ENCODE results near the gene CLDN8.

The CLDN8 gene

DNA sequence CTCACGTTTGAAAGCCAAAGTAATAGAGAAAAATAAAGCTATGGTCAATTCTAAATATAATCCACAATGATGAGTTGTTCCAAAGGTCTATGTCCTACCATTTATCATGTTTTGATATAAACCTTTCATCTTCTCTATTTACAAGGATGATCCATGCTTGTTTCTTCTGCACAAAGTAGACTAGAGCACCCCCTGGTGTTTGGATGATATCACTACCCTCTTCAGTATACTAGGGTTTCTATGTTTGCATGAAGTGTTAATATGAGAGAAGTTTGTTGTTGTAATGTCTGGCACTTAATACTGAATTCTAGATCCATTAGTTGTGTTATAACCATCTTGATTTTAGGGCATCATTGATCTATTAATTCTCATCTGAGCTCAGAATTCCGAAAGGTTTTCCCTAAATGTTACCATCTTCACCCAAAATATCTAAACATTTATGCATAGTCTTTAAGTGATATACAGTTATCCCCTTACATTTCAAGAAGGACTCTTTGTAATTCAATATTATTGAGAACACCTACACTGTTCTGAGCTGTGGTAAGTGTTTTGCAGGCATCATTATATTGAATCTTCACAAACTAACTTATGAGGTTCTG, 21.1 kb downstream of the CLDN8 start:
- no peak for DNase-seq

DNA sequence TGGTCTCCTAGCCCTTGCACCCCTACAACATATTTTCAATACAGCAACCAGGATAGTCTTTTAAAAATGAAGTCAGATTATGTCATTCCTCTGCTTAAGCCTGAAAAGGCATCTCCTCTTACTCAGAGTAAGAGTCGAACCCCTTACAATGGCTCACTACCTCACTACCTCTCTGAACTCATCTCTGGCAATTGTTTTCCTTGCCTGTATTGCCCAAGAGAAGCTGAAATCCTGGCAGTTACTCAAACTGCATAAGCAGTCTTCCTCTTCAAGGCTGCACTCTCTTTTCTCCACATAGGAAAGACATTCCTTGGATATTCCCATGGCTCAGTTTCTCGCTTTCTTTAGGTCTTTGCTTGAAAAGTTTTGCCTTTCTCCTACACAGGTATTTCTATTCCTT, 22.7 kb downstream of the CLDN8 start:
- DNase-seq: no peak

DNA sequence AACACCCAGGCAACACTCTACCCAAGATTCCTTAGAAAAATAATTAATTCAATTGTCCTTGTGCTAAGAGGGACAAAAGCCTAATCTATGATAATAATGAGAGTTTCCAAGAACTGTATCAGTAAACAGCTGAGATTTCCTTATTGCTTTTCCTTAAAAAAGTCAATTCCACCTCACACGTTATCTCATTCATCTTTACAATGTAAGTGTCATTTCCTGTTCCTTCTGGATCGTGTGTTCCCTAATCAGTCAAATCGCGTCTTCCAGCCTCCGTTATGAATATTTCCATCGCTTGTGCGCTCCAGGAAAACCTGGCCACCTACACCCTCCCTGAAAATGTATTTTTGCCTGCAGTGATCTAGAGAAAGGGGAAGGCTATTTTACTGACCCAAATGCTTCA, 25.3 kb downstream of the CLDN8 start:
- DNase-seq: no peak

DNA sequence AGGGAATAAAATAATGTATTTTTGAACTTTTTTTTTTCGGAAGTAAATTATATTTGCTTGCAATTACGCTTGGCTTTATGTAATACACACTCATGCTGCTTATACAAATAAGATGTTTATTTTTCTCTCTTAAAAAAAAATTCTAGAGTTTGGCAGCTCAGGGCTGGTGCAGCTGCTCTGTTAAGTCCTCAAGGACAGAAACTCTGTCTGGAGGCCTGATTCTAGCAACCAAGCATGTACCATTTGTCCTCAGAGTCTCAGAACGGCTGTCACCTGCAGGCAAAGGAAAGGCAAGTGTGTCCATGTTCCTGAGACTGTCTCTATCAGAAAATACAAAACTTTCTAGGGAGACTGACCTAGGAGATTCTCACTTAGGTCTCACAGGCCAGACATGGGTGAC, 26.1 kb downstream of the CLDN8 start:
- no peak for DNase-seq

DNA sequence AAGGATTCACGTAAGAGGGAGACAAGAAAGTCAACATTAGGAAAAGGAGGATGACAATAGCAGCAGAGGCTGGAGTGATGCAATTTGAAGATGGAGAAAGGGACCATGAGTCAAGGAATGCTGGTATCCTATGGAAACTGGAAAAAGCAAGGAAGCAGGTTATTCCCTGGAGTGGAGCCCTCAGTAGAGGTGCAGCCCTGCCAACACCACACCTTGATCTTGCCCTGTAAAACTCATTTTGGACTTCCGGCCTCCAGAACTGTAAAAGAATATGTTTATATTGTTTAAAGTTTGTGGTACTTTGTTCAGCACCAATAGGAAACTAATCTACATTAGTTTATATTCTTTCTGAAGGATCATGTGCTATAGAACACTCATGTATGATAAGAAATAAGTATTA, 29.7 kb downstream of the CLDN8 start:
- no peak for DNase-seq

DNA sequence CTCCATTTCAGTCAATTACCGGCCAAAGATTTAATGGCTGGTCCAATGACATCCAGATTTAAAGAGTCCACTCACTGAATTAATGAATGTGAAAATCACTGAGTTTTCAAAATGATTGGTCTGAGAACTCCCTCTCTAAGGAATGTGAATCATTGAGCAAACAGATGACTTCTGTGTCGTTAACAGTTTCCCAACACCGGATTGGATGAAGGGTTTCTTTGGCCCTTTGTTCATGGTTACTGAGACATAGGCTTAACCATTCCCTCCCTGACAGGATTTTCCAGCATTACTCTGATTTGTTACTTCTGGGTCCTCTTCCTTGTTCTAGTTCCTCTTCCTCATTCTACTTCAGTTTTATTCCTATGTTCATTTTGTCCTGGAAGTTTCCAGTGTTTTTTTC, 47.8 kb downstream of the CLDN8 start:
- no peak for DNase-seq

DNA sequence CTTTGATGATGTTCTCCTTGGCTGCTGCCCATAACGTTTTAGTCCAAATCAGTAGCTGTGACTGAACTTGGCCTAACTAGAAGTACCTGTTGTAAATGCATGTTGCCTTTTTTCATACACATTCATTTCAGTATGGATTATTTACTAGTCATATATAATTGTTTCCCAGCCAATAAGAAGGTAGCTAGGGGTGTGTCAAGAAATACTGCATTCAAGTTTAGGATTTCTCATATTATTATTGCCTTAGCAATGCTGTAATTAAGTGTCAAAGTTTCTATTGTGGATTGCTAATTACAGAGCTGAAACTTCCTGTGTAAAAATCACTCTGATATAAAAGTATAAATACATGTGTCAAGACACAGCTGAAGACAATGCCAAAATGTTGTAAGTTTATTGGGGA, 49.2 kb downstream of the CLDN8 start, which contains the start of gene CLDN17:
Gene CLDN17 (minus strand): TSS at position 101 of the 400 bp plus-strand sequence. CDS start 188 bp downstream, outside the sequence.
- no peak for DNase-seq

DNA sequence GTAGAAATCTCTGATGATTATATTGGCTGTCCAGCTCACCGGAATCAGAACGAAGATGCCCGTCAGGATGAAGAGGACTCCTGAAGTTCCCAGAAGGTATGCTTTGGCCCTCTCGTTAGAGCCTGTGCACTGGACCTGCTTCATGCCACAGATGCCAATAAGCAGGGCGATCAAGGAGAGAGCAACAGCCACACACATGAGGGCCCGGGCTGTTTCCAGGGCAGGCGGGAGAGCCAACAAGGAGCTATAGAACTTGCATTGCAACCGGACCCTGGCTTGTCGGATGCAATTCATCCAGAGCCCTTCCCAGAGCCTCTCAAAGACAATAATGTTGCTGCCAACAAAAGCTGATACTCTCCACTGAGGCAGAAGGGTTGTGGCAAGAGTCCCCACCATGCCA, 49.7 kb downstream of the CLDN8 start:
- DNase-seq: no peak

DNA sequence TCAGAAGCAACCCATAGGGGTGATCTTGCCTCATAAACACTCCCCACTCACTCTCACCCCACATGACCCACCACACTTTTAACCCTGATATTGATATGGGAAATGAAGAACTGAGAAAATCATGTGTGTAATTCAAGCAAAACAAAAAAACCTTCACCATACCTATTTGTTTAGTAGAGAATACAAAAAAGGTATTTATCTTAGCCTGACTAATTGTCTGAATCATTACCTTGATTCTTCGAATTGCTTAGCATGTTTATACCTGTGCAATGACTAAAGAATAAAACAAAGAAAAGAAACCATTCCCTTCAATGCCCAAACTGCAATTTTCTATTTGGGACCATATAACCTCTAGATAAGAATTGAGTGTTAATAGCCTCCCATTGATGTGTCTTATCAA, 51.1 kb downstream of the CLDN8 start:
- DNase-seq: no peak

Data from amniotic stem cell (primary cell).